Adipocyte (in vitro differentiated cells): Measurements from ENCODE around the gene DHRS2.
"Not testable (repeated sequence)": the region's sequence is repeated elsewhere in the genome, so short reads cannot be mapped to it uniquely, and the experiment has no call there.

ENCODE experiments used
- DNase-seq: peaks from one replicate; pipeline ENCODE4 v3.0.0-alpha.2; 2015; ENCODE audit warnings: low read depth
- H3K27me3 ChIP-seq: replicated peaks from 2 replicates; pipeline ENCODE4 v1.7.0; 2013; ENCODE audit warnings: mild to moderate bottlenecking, low read length, moderate library complexity; ENCODE audit not compliant: control insufficient read depth, insufficient read depth
- H3K36me3 ChIP-seq: 2 replicates; pipeline ENCODE4 v1.7.0; 2013; ENCODE audit warnings: low read length, mild to moderate bottlenecking, moderate library complexity; ENCODE audit not compliant: control insufficient read depth, insufficient read depth, severe bottlenecking
- H3K4me1 ChIP-seq: 2 replicates; pipeline ENCODE4 v1.7.0; 2013; ENCODE audit warnings: mild to moderate bottlenecking, low read length, moderate library complexity; ENCODE audit not compliant: control insufficient read depth, insufficient read depth
- H3K4me3 ChIP-seq: 2 replicates; pipeline ENCODE4 v1.7.0; 2013; ENCODE audit warnings: mild to moderate bottlenecking, low read length, moderate library complexity
- H3K9ac ChIP-seq: 2 replicates; pipeline ENCODE4 v1.7.0; 2013; ENCODE audit warnings: mild to moderate bottlenecking, low read length, moderate library complexity
- H3K9me3 ChIP-seq: 2 replicates; pipeline ENCODE4 v1.7.0; 2013; ENCODE audit warnings: mild to moderate bottlenecking, low read length, moderate library complexity; ENCODE audit not compliant: control insufficient read depth

DHRS2 gene

GRCh38 chr14:23604148-23604547 is 32.0 kb upstream of the DHRS2 start:
- no peaks in the 10 kb centered on the region for H3K36me3 ChIP-seq
- no peak for DNase-seq
- no peaks in the 10 kb centered on the region for H3K4me1 ChIP-seq
- peaks cover 15% of the 10 kb centered on the region for H3K27me3 ChIP-seq
- no peak overlapping the region for H3K4me3 ChIP-seq
- peaks cover 4% of the 10 kb centered on the region for H3K9me3 ChIP-seq
- H3K9ac ChIP-seq = no peak overlapping the region

DNA sequence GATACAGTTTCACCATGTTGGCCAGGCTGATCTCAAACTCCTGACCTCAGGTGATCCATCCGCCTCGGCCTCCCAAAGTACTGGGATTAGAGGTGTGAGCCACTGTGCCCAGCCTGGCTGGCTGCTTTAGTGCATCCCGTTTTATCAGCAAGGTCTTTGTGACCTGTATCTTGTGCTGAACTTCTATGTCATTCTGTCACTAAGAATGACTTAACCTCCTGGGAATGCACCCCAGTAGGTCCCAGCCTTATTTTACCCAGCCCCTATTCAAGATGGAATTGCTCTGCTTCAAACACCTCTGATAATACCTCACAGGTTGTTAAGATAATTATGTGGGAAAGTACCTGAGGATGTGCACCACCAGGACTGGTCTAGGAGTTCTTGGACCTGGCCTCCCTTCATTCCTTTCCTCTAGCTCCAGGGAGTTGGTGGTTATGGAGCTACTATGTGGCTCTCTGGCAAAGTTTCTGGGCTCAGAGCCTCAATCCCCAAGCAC is 31.4 kb upstream of the DHRS2 start:
- H3K9me3 ChIP-seq = no peaks in the 10 kb centered on the region
- H3K36me3 ChIP-seq = no peaks in the 10 kb centered on the region
- DNase-seq = no peak
- no peak overlapping the region for H3K9ac ChIP-seq
- peaks cover 16% of the 10 kb centered on the region for H3K27me3 ChIP-seq
- H3K4me1 ChIP-seq = no peaks in the 10 kb centered on the region
- no peak overlapping the region for H3K4me3 ChIP-seq

DNA sequence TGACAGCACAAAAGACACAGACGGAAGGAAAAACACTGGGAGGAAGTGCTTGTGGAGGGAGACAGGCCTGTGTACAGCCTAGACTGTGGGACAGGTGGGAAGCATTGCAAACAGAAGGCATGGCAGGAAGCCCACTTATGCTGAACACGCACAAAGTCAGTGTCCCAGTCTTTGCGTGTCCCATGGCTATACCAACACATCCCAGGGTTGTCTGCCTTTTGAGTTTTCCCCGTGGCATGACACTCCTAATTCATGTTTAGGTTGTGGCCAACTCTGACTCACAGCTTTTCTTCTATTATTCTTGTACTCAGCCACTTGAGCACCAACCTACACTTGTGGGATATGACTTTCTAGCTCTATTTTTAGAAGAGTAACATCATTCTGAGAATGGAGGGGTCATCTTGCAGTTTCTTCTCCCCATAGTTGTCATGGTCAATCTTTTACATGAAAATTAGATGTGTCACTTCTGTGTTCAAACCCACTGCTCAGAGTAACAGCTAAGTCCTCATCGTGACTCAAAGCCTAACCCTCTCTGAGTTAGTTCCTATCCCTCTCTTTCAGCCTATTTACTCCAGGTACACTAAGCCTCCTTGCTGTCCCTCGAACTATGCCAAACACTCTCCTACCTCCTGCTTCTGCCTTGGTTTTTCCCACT is 30.1 kb upstream of the DHRS2 start:
- Histone ChIP-seq H3K9me3 (no peaks in the 10 kb centered on the region), H3K9ac (no peak overlapping the region), H3K4me3 (no peak overlapping the region), H3K36me3 (no peaks in the 10 kb centered on the region), H3K4me1 (no peaks in the 10 kb centered on the region), H3K27me3 (peaks cover 25% of the 10 kb centered on the region)
- DNase-seq = no peak

DNA sequence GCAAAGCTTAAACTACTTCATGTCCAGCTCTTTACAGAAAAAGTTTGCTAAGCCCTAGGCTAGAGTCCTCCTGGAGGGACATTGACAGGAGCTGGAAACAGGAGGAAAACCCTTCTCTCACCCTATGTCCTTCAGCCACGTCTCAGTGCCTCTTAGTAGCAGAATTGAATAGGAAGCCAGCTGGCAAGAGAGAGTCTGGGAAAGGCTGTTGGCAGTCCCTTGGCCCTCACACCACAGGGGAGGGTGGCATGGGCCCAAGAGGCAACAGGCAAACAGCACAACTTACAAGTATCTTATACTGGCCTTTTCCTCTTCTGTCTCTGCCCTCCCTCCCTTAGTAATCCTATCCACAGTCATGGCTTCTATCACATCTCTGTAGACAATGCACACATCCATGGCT is 27.7 kb upstream of the DHRS2 start:
- Histone ChIP-seq H3K9me3 (no peaks in the 10 kb centered on the region), H3K27me3 (peaks cover 40% of the 10 kb centered on the region), H3K9ac (no peak overlapping the region), H3K4me1 (no peaks in the 10 kb centered on the region), H3K4me3 (no peak overlapping the region), H3K36me3 (no peaks in the 10 kb centered on the region)
- no peak for DNase-seq

DNA sequence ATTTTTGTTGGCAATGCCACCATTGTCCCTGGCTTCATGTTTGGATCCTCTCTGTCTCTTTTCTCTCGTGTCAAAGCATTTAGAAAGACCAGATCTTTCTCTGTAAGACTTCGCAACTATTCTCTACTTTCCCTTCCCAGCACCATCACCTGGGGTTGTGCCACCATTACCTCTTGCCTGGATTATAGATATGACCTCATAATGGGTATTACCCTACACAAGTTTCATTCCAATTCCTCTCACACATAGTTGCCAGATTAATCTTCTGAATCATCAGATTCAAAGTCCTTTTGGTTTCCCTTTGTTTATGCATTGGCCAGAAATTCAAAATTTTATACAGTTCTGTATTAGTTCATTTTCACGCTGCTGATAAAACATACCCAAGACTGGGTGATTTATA is 27.2 kb upstream of the DHRS2 start:
- no peaks in the 10 kb centered on the region for H3K36me3 ChIP-seq
- no peak overlapping the region for H3K9ac ChIP-seq
- peaks cover 46% of the 10 kb centered on the region for H3K27me3 ChIP-seq
- H3K4me3 ChIP-seq = no peak overlapping the region
- no peak for DNase-seq
- no peaks in the 10 kb centered on the region for H3K4me1 ChIP-seq
- no peaks in the 10 kb centered on the region for H3K9me3 ChIP-seq

GRCh38 chr14:23609411-23610089 is 26.6 kb upstream of the DHRS2 start:
- not testable (repeated sequence) for H3K9me3 ChIP-seq, H3K4me3 ChIP-seq, H3K36me3 ChIP-seq, DNase-seq, H3K4me1 ChIP-seq, H3K9ac ChIP-seq
- peaks cover 51% of the 10 kb centered on the region for H3K27me3 ChIP-seq

DNA sequence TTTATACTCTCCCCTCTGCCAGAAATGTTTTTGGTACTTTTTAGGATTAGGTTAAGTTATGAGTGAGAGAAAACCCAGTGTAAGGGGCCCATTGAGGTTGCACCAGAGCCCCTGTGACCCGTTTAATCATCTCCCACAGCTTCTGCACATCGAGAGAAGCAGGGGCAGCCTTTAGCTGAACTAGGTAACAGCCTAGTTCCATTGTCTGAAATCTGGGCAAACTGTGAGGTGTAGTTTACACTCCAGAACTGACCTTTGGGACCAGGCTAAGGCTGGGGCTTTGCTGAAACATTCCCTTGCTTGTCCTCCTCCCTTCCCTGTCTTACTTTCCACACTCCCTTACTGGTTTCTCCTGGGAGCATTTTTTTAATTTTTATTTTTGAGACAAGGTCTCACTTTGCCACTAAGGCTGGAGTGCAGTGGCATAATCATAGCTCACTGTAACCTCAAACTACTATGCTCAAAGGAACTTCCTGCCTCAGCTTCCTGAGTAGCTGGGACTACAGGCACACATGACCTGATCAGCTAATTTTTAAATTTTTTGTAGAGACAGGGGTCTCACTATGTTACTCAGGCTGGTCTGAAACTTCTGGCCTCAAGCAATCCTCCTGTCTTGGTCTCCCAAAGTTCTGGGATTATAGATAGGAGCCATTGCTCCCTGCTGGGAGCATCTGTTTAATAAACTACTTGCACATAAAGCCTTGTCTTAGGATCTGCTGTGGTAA is 25.9 kb upstream of the DHRS2 start:
- Histone ChIP-seq H3K36me3 (no peaks in the 10 kb centered on the region), H3K4me3 (no peak overlapping the region), H3K27me3 (peaks cover 57% of the 10 kb centered on the region), H3K4me1 (no peaks in the 10 kb centered on the region), H3K9ac (no peak overlapping the region), H3K9me3 (no peaks in the 10 kb centered on the region)
- DNase-seq = no peak

DNA sequence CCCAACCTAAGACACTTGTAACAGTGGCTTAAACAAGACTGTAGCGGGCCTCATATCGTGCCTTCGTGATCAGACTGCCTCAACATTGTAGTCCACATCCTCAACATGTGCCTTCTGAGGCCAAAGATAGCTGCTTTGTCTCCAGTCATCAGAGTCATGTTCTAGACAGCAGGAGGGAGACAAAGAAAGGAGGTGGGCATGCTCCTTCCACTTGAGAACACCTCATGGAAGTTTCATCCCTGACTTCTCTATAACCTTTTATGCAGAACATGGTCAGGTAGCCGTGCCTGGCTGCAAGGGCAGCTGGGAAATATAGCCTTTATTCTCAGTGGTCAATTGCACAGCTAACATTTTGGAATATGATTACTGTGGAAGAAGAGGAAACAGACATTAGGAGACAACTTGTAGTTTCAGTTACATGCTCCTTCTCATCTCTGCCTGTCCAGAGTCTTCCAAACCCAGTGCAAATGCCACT is 25.3 kb upstream of the DHRS2 start:
- H3K36me3 ChIP-seq = no peaks in the 10 kb centered on the region
- no peaks in the 10 kb centered on the region for H3K9me3 ChIP-seq
- H3K4me3 ChIP-seq = no peak overlapping the region
- DNase-seq = no peak
- peaks cover 57% of the 10 kb centered on the region for H3K27me3 ChIP-seq
- no peaks in the 10 kb centered on the region for H3K4me1 ChIP-seq
- no peak overlapping the region for H3K9ac ChIP-seq

DNA sequence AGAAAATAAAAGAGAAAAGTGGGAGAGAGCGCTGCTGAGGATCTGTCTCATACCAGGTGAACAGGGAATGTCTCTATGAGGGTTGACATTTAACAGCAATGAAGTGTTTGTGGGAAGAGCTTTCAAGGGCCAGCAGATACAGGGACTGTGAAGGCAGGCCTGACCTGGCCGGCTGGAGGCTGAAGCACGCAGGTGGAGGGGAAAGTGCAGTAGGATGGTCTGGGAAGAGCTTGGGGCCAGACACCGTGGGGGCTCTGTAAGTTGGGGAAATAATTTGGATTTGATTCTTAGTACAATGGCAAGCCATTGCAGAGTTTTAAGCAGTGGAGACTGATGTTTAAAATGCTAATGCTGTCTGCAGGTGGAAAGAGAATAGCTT is 23.8 kb upstream of the DHRS2 start:
- H3K36me3 ChIP-seq = no peaks in the 10 kb centered on the region
- H3K9ac ChIP-seq = no peak overlapping the region
- H3K4me3 ChIP-seq = no peak overlapping the region
- no peak for DNase-seq
- H3K27me3 ChIP-seq = peaks cover 54% of the 10 kb centered on the region
- H3K4me1 ChIP-seq = no peaks in the 10 kb centered on the region
- no peaks in the 10 kb centered on the region for H3K9me3 ChIP-seq

GRCh38 chr14:23612802-23613201 is 23.4 kb upstream of the DHRS2 start:
- Histone ChIP-seq H3K9ac (no peak overlapping the region), H3K4me3 (no peak overlapping the region), H3K27me3 (peaks cover 50% of the 10 kb centered on the region), H3K9me3 (no peaks in the 10 kb centered on the region), H3K4me1 (no peaks in the 10 kb centered on the region), H3K36me3 (no peaks in the 10 kb centered on the region)
- DNase-seq = no peak

- H3K4me3 ChIP-seq = no peak overlapping the region
- H3K4me1 ChIP-seq = peaks cover 2% of the 10 kb centered on the region
- H3K36me3 ChIP-seq = no peaks in the 10 kb centered on the region
- DNase-seq = no peak
- peaks cover 50% of the 10 kb centered on the region for H3K27me3 ChIP-seq
- H3K9ac ChIP-seq = no peak overlapping the region
- no peaks in the 10 kb centered on the region for H3K9me3 ChIP-seq
Observed at GRCh38 chr14:23613242-23614070, 22.7 kb upstream of the DHRS2 start.
